GM21381 (cell line): ENCODE measurements around the gene RARA.

Experiments used
- ATAC-seq: cut with Tn5 transposase; IDR thresholded peaks from one replicate; pipeline ENCODE4 v1.9.1; 2021; ENCODE audit warnings: mild to moderate bottlenecking, moderate library complexity; ENCODE audit not compliant: unreplicated experiment

The RARA gene

DNA sequence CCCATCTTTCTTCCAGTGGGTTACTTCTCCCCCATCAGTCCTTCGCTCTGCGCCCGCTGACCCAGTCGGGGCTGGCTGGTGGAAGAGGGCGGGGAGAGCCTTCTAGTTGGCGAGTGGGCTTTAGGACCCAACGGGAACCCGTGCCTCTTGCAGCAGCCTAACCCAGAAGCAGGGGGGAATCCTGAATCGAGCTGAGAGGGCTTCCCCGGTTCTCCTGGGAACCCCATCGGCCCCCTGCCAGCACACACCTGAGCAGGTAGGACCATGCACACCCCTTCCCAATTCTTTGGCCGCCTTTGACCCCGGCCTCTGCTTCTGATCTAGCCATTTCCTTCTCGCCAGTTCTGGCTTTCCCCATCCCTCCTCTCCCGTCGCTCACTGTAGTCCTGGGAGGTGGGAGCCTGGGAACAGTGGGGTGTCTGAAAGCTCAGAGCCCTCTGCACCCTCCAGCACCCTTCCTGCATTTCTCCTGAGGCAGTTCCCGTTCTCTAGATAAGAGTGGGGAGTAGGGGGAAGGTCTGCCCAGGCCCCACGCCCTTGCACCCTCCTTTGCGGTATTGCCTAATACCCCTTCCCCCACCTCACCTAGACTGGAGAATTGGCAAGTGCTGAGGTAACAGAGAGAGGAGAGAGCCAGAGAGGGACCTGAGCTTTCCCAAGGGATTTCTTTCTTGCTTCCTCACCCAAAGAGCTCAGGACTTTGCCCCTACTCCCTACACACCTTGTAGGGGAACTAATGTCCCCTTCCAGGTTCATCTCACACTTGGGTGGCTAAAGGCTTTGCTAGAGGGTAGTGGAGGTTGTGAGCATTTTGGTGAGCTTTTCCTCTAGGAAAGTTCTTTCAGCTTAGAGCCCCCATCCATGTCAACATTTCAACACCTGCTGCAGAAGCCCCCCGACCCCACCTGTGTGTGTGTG, at the start of gene RARA:
TSS of gene RARA (plus strand) at position 150 of the 918 bp plus-strand sequence. CDS start 22,039 bp downstream, outside the sequence.
- ATAC-seq, result no peak

- no peak for ATAC-seq
These were observed 49.5 kb upstream of the RARA start for GRCh38 chr17:40259505-40259904.

GRCh38 chr17:40260528-40260927, 48.5 kb upstream of the RARA start:
- no peak for ATAC-seq

DNA sequence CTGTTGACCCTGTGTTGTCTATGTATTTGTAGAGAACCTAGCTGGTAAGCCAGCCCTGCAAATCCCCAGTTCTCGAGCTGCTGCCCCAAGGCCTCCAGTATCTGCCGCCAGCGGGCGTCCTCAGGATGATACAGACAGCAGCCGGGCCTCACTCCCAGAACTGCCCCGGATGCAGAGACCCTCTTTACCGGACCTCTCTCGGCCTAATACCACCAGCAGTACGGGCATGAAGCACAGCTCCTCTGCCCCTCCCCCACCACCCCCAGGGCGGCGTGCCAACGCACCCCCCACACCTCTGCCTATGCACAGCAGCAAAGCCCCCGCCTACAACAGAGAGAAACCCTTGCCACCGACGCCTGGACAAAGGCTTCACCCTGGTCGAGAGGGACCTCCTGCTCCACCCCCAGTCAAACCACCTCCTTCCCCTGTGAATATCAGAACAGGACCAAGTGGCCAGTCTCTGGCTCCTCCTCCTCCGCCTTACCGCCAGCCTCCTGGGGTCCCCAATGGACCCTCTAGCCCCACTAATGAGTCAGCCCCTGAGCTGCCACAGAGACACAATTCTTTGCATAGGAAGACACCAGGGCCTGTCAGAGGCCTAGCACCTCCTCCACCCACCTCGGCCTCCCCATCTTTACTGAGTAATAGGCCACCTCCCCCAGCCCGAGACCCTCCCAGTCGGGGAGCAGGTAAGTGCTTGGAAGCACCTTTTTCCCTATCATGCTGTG, 44.4 kb upstream of the RARA start:
- no peak for ATAC-seq

DNA sequence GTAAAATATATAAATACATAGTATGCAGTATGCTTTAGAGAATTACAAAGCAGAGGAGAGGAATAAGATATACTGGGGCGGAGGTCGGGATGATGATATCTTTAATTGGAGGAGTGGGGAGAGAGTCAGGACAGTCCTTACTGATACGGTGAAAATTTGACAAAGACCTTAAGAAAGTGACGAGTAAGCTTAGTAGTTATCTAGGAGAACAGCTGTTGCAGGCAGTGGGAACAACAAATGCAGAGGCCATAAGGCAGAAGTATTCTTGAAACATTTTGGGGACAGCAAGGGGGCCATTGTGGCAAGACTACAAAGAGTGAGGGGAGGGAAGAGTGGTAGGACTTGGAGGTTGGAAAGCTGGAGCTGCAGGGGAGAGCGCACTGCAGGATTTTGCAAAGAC, 43.6 kb upstream of the RARA start:
- no peak for ATAC-seq

GRCh38 chr17:40266882-40267281, 42.1 kb upstream of the RARA start:
- ATAC-seq, result no peak

DNA sequence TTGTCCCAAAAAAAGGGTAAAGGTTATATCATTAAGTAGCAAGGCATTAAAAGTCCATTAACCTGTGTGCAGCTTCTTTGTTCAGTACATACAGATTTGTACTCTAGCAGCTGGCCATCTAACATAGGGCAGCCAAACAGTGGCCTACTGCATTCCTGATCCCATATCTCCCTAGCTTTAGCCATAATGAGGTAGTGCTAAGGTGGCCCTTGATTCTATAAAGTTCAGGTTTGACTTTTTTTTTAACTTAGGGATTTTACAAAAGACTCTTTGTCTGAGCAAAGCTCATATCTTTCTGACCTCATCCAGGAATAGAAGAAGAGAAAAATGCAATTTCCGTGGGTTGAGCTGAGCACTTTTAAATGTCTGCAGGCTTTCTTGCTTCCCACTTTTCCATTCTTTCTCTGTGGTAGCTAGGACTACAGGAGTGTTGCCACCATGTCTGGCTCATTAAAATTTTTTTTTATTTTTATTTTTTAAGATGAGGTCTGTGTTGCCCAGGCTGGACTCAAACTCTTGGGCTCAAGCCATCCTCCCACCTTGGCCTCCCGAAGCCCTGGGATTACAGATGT, 40.8 kb upstream of the RARA start:
- no peak for ATAC-seq

- no peak for ATAC-seq
These were observed 30.6 kb upstream of the RARA start for GRCh38 chr17:40278414-40278813.

- no peak for ATAC-seq
These were observed 29.6 kb upstream of the RARA start for GRCh38 chr17:40279402-40279801.

- ATAC-seq, result no peak
These were observed 27.3 kb upstream of the RARA start for GRCh38 chr17:40281663-40282062.

DNA sequence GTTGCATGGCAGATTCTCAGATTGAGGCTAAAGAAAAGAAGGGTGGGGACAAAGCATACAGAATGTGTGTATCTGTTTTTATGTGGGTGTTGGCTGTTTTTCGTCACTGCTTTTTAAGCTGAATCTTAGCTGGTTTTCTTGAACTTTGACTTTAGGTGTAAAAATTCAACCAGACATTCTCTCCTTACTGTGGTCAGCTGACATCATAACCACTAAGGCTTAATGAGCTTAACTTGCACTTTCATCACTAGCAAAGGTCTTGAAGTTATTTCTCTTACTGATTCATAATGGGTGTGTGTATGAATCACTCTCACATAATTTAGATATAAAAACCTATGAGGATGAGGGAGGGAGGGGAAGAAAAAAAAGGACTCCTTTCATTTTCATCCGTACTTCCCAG, 25.3 kb upstream of the RARA start:
- ATAC-seq, result no peak

- ATAC-seq, result no peak
These were observed 24.8 kb upstream of the RARA start for GRCh38 chr17:40284085-40284713.

DNA sequence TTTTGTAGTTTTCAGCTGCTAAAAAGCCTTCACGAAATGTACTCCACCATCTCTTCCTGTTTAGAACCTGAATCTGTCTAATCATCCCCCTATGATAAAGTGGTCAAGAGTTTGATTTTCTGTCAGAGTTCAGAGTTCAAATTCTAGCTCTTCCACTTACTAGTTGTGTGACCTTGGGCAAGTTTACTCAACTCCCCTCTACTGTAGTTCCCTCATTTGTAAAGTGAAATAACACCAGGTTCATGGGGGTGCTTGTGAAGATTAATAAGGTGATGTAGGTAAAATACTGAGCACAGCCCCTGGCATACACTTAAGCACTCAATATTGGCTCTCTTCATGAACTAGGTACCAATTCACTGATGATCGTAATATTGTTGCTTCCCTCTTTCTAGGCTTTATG, 22.5 kb upstream of the RARA start:
- ATAC-seq, result no peak

- no peak for ATAC-seq
These were observed 21.9 kb upstream of the RARA start for GRCh38 chr17:40287159-40287493.

GRCh38 chr17:40287494-40288369, 21.2 kb upstream of the RARA start, which contains the start of gene CDC6:
TSS of gene CDC6 (plus strand) at chr17:40287879. CDS start at chr17:40289421, 1,542 bp downstream.
- peak; percentile 93 for ATAC-seq

DNA sequence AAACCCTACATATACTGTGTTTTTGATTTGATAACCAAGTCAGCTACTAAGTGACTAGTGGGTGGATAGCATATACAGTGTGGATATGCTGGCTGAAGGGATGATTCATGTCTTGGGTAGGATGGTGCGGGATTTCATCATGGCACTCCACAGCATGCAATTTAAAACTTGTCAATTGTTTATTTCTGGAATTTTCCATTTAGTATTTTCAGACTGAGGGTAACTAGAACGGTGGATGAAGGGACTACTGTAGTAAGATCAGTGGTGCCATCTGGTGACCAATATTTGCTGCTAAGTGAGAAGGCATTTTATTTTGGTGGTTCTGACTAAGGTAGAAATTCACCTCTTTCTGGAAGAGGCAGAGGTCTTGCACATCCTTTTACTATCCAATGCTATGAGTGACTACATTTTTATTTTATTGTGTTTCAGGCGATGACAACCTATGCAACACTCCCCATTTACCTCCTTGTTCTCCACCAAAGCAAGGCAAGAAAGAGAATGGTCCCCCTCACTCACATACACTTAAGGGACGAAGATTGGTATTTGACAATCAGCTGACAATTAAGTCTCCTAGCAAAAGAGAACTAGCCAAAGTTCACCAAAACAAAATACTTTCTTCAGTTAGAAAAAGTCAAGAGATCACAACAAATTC, 18.2 kb upstream of the RARA start:
- ATAC-seq, result no peak

DNA sequence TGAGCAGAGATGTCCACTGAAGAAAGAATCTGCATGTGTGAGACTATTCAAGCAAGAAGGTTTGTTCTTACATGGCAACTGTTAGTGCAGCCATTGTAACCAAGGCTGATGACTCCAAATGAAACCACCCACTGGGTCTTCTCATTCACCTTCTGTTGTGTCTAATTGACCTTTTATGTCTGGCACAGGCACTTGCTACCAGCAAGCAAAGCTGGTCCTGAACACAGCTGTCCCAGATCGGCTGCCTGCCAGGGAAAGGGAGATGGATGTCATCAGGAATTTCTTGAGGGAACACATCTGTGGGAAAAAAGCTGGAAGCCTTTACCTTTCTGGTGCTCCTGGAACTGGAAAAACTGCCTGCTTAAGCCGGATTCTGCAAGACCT, 17.7 kb upstream of the RARA start:
- no peak for ATAC-seq

DNA sequence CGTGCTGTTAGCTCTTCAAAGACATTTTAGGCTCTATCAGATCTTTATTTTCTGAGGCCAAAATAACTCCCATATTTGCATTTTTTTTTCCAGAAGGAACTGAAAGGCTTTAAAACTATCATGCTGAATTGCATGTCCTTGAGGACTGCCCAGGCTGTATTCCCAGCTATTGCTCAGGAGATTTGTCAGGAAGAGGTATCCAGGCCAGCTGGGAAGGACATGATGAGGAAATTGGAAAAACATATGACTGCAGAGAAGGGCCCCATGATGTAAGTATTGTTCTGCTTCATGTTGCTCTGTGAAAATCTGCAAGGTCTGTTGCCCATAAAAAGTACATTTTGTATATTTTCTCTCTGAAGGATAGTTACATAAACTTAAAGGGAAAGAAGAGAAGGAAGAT, 15.6 kb upstream of the RARA start:
- no peak for ATAC-seq

GRCh38 chr17:40295488-40296436, 13.2 kb upstream of the RARA start:
- no peak for ATAC-seq
